Motor neuron (in vitro differentiated cells): ENCODE results near the gene GUF1. TPM values are rescaled to one million over a fixed set of nuclear protein-coding genes. Genes with fewer than 3 reads are reported as not detected.
"Not testable (repeated sequence)": the region's sequence is repeated elsewhere in the genome, so short reads cannot be mapped to it uniquely, and the experiment has no call there.

Source experiments
- ATAC-seq, 8 experiments: fragments of 200-7000 bp; cut with Tn5 transposase; replicated peaks in 6 of 8; 2 replicates each; pipeline ENCODE4 v1.8.0; 2021; ENCODE audit warnings: mild to moderate bottlenecking in 8 of 8, moderate library complexity in 8 of 8
- H3K27ac ChIP-seq, 2 donors: fragments of 250-450 bp; sonication (Bioruptor Pico); 2 replicates each; pipeline ENCODE4 v1.9.0; 2021; ENCODE audit warnings: antibody characterized with exemption in 2 of 2, mild to moderate bottlenecking in 2 of 2, moderate library complexity in 1 of 2
- H3K4me1 ChIP-seq, 2 donors: fragments of 250-450 bp; sonication (Bioruptor Pico); replicated peaks in 1 of 2; 2 replicates each; pipeline ENCODE4 v1.6.1; 2021; ENCODE audit warnings: antibody characterized with exemption in 2 of 2, mild to moderate bottlenecking in 2 of 2, moderate library complexity in 1 of 2
- H3K4me3 ChIP-seq, 5 donors: fragments of 250-450 bp; sonication (Bioruptor Pico); 2 replicates each; pipeline ENCODE4 v1.9.0; 2021; ENCODE audit warnings: antibody characterized with exemption in 5 of 5, mild to moderate bottlenecking in 5 of 5, moderate library complexity in 4 of 5
- WGBS, 10 experiments: fragments of 450-650 bp; shearing (Covaris generic); methylation state at CpG; one replicate each; pipeline ENCODE4 v1.0.0; 2022; 5-methylcytosine and 5-hydroxymethylcytosine counted together
- in situ Hi-C, 9 experiments: fragments of 400-800 bp; cut with MboI; loops; one replicate each; pipeline ENCODE4 v1.15.0; 2021; ENCODE audit warnings: low sequenced_read_pairs in 9 of 9, low pct_unique_long_range_greater_than_20kb in 2 of 9; ENCODE audit not compliant: unreplicated experiment in 9 of 9
- total RNA-seq, 8 experiments: library from RNA; unstranded; fragments of 300-600 nt; gene quantifications; 2 replicates each; pipeline versions ENCODE4 v1.2.3 to v1.2.4, GENCODE V29; 2022

GUF1 gene
- total RNA-seq, 8 experiments from 2014 or later = 17.9 to 37.7 (median 25.1) TPM

GRCh38 chr4:44725166-44725565, 46.9 kb downstream of the GUF1 start:
- no peak overlapping the region for H3K27ac ChIP-seq
- in situ Hi-C loops = no loop called here
- whole genome bisulfite sequencing, 10 experiments = 0 to 33% (median 8%) methylated on average over 2 to 6 of the region's 6 CpGs; no CpG with 5 or more reads in 2 of the 10 experiments
- peak overlapping the region; percentile 74 to 86 (median 76) for H3K4me3 ChIP-seq
- ATAC-seq = no peak
- peaks cover 0 to 18% of the 10 kb centered on the region in 2 donors for H3K4me1 ChIP-seq

- H3K27ac ChIP-seq = peak overlapping the region; percentile 78 to 82
- H3K4me1 ChIP-seq = peaks cover 0 to 18% of the 10 kb centered on the region in 2 donors
- WGBS, 10 experiments = 0 to 14% (median 0%) methylated on average over 3 to 9 of the region's 9 CpGs; no CpG with 5 or more reads in 3 of the 10 experiments
- peak overlapping the region; percentile 74 to 86 (median 76) for H3K4me3 ChIP-seq
- in situ Hi-C loops = no loop called here
- peak in 2 of 8 experiments; percentile 2 to 4 for ATAC-seq
These were observed 47.5 kb downstream of the GUF1 start for GRCh38 chr4:44725726-44726037.

- peak; percentile 88 to 97 (median 96) for ATAC-seq
- peaks cover 0 to 18% of the 10 kb centered on the region in 2 donors for H3K4me1 ChIP-seq
- H3K27ac ChIP-seq = peak within 1 kb of the TSS; percentile 78 to 82
- H3K4me3 ChIP-seq = peak within 1 kb of the TSS; percentile 74 to 86 (median 76)
- WGBS, 10 experiments = 0 to 15% (median 5%) methylated on average over 3 to 16 of the region's 65 CpGs; no CpG with 5 or more reads in 2 of the 10 experiments
- in situ Hi-C loops = no loop called here
These were observed 48.0 kb downstream of the GUF1 start, which contains the start of gene GNPDA2 for GRCh38 chr4:44726038-44726871. Gene GNPDA2 (minus strand): TSS chr4:44726556. CDS start chr4:44722207, 4,349 bp downstream.

- in situ Hi-C loops = no loop called here
- Histone ChIP-seq H3K4me3 (no peak overlapping the region), H3K27ac (no peak overlapping the region), H3K4me1 (peaks cover 0 to 18% of the 10 kb centered on the region in 2 donors)
- 74 to 100% (median 90%) methylated on average over 1 to 6 of the region's 6 CpGs; no CpG with 5 or more reads in 1 of the 10 experiments for WGBS, 10 experiments
- ATAC-seq = no peak
These were observed 49.3 kb downstream of the GUF1 start for GRCh38 chr4:44727471-44727870.

- H3K27ac ChIP-seq, in situ Hi-C loops, H3K4me3 ChIP-seq, ATAC-seq: not testable (repeated sequence)
- H3K4me1 ChIP-seq = peaks cover 0 to 14% of the 10 kb centered on the region in 2 donors
- WGBS, 10 experiments = 36 to 100% (median 90%) methylated on average over 1 to 8 of the region's 9 CpGs
These were observed 50.5 kb downstream of the GUF1 start for GRCh38 chr4:44728694-44729093.

- in situ Hi-C loops = no loop called here
- no peak for ATAC-seq
These were observed 58.7 kb downstream of the GUF1 start for GRCh38 chr4:44736900-44737299.

GRCh38 chr4:44738615-44739014, 60.4 kb downstream of the GUF1 start:
- Histone ChIP-seq H3K27ac (no peak overlapping the region), H3K4me3 (no peak overlapping the region), H3K4me1 (no peaks in the 10 kb centered on the region)
- in situ Hi-C loops = no loop called here
- 0 to 87% (median 43%) methylated on average over 1 to 2 of the region's 2 CpGs; no CpG with 5 or more reads in 1 of the 10 experiments for WGBS, 10 experiments
- ATAC-seq = peak in 3 of 8 experiments; percentile 50 to 64 (median 61)

More at GRCh38 chr4:44736900-44737299, 58.7 kb downstream of the GUF1 start:
- Histone ChIP-seq H3K27ac (no peak overlapping the region), H3K4me1 (no peaks in the 10 kb centered on the region), H3K4me3 (no peak overlapping the region)
- WGBS, 10 experiments = 60 to 100% (median 94%) methylated on average over 1 to 2 of the region's 2 CpGs; no CpG with 5 or more reads in 2 of the 10 experiments

GRCh38 chr4:44740201-44740600, 62.0 kb downstream of the GUF1 start:
- H3K4me3 ChIP-seq = no peak overlapping the region
- in situ Hi-C loops = no loop called here
- 17 to 100% (median 73%) methylated on average over 1 to 2 of the region's 2 CpGs; no CpG with 5 or more reads in 4 of the 10 experiments for WGBS, 10 experiments
- no peak for ATAC-seq
- no peak overlapping the region for H3K27ac ChIP-seq
- no peaks in the 10 kb centered on the region for H3K4me1 ChIP-seq

Other genes starting within 250 kb of the GUF1 start
- gene KCTD8, start 229.6 kb upstream of the GUF1 start, total RNA-seq = 1 to 10 TPM in 5 of 8 experiments, not detected in 3; 1.2 to 2.7 (median 2.4) TPM
- gene YIPF7, start 26.8 kb upstream of the GUF1 start, total RNA-seq = under 1 TPM in 4 of 8 experiments, not detected in 4; 0.18 to 0.71 (median 0.39) TPM
- gene GNPDA2, start 48.1 kb downstream of the GUF1 start, total RNA-seq = 10 to 100 TPM; 16.3 to 56.5 (median 25.1) TPM